Ishikawa (cell line): ENCODE measurements around the gene PRR5L.

Source experiments
- CEBPB ChIP-seq: IDR thresholded peaks from 2 replicates; pipeline ENCODE4 v1.6.1; 2012
- CREB1 ChIP-seq: IDR thresholded peaks from 2 replicates; pipeline ENCODE4 v1.6.1; 2012; ENCODE audit warnings: low read depth
- EP300 ChIP-seq: IDR thresholded peaks from 2 replicates; pipeline ENCODE4 v1.6.1; 2012; ENCODE audit warnings: borderline replicate concordance
- TAF1 ChIP-seq: IDR thresholded peaks from 2 replicates; pipeline ENCODE4 v1.6.1; 2012; ENCODE audit warnings: low read depth, mild to moderate bottlenecking
- TCF12 ChIP-seq: IDR thresholded peaks from 2 replicates; pipeline ENCODE4 v1.6.1; 2012; ENCODE audit warnings: low read depth
- USF1 ChIP-seq: IDR thresholded peaks from 2 replicates; pipeline ENCODE4 v1.6.1; 2012
- YY1 ChIP-seq: IDR thresholded peaks from 2 replicates; pipeline ENCODE4 v1.6.1; 2012; ENCODE audit warnings: low read depth
- ZBTB7A ChIP-seq: IDR thresholded peaks from 2 replicates; pipeline ENCODE4 v1.6.1; 2012; ENCODE audit warnings: low read depth

GRCh38 chr11:36247493-36247892 is 48.6 kb upstream of the PRR5L start:
- no peak for TF ChIP-seq USF1
- no peak for TF ChIP-seq CEBPB
- TF ChIP-seq TCF12: no peak
- no peak for TF ChIP-seq TAF1
- TF ChIP-seq YY1: no peak
- TF ChIP-seq CREB1: no peak
- TF ChIP-seq EP300: no peak
- no peak for TF ChIP-seq ZBTB7A
